22Rv1 (cell line): ENCODE results near the gene CLSTN1.

Experiments used
- CTCF ChIP-seq: fragments of 450-650 bp; IDR thresholded peaks from 2 replicates; pipeline ENCODE4 v1.5.1; 2017; ENCODE audit warnings: mild to moderate bottlenecking
- ZFX ChIP-seq: fragments of 450-650 bp; IDR thresholded peaks from 2 replicates; pipeline ENCODE4 v1.6.1; 2017; ENCODE audit warnings: antibody characterized with exemption, borderline replicate concordance

DNA sequence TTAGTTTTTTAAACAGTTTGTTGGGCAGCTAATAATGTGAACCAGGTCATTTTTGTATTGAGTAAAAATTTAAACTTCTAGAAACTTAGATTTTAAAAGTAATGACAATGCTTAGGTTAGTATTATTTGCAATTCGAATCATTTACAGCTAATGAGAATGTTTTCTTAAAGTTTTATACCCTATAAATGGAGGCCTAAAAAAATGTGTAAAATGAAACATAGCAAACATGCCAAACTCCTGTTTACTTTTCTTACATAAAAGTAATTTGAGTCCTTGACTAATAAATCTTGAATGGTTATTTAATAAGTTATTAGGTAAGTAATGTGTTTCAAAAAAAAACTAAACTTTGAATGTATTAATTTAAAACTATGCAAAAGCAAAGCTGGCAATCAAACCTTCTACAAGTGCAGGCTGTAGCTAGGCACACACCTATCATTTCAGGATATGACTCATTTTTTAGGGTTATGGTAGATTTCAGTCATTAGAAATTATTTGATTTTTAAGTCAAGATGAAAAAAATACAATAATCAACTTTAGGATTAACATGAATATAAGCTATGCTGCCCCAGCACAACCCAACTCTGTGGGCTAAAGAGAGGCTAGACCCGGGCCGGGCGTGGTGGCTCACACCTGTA, 41.5 kb downstream of the CLSTN1 start:
- TF ChIP-seq CTCF (no peak), ZFX (no peak)
